Activated T-cell treated with anti-CD3 and anti-CD28 coated beads, Interleukin-2, amount 50 U/mL, for 72 hours (primary cell): ENCODE data around the gene SLC43A1. TPM values are rescaled to one million over a fixed set of nuclear protein-coding genes. Genes with fewer than 3 reads are reported as not detected.

ENCODE experiments used
- ATAC-seq, 2 donors: fragments of 150-1000 bp; cut with Tn5 transposase; replicated peaks in 1 of 2; 2 replicates each; pipeline ENCODE4 v1.10.0; 2021; ENCODE audit warnings: moderate library complexity in 2 of 2, mild to moderate bottlenecking in 1 of 2
- DNase-seq, 2 donors: peaks; one replicate each; pipeline ENCODE4 v3.0.0; 2021 to 2022; ENCODE audit warnings: mixed read lengths in 1 of 2
- H3K27ac Mint-ChIP-seq: one replicate; pipeline ENCODE4 v1.8.0; 2022; ENCODE audit warnings: mild to moderate bottlenecking, moderate library complexity, mixed read lengths
- H3K27me3 Mint-ChIP-seq: one replicate; pipeline ENCODE4 v1.8.0; 2022; ENCODE audit warnings: low read depth, mixed read lengths
- H3K36me3 Mint-ChIP-seq, 2 donors: one replicate each; pipeline ENCODE4 v1.8.0; 2022; ENCODE audit warnings: mixed read lengths in 2 of 2, mild to moderate bottlenecking in 1 of 2; ENCODE audit not compliant: insufficient read depth in 2 of 2
- H3K4me1 Mint-ChIP-seq: one replicate; pipeline ENCODE4 v1.8.0; 2022; ENCODE audit warnings: low read depth, mixed read lengths
- H3K4me3 Mint-ChIP-seq, 2 donors: one replicate each; pipeline ENCODE4 v1.8.0; 2022; ENCODE audit warnings: mild to moderate bottlenecking in 2 of 2, mixed read lengths in 2 of 2, moderate library complexity in 2 of 2
- H3K9me3 Mint-ChIP-seq, 2 donors: one replicate each; pipeline ENCODE4 v1.8.0; 2022; ENCODE audit warnings: mixed read lengths in 2 of 2
- total RNA-seq, 2 donors: library from RNA; stranded (reverse); gene quantifications; one replicate each; pipeline ENCODE4 v1.2.3, GENCODE V29; 2022

The SLC43A1 gene
- total RNA-seq, 2 donors from 2014 or later = 43.6 to 53.9 TPM

DNA sequence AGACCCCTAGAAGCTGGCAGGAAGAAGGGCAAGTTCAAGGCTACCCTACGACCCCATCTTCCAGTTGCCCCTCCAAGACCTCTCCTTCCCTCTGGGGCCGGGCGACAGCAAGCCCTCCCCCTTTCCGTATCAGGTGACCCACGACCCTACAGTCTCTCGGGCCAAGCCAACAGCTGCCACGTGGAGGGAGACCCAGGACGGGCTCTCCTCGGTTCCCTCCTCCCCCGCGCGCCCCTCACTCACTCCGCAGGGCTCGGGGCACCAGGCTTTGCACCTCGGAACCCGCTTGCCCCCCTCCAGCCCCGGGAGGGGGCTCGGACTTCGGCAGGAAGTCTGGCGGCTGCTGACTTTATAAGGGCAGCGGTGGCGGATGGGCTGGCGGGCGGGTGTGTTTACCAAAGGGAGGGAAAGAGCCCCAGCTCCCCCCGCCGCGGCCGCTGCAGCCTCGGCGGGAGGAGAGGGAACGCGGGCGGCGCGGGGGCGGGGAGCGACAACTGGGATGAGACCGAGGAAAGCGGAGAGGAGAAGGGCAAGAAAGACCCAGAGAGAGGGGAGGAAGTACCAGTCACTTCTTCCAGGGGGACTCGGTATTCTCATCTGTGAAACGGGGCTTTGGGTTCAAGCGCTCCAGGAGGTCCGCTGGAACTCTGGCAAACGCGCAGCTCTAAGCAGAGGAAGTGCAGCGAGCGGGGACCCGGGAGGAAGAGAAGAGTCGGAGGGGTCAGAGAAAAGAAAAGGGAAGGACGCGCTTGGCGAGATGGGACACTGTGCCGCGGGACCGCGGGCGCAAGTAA, 767 bp downstream of the SLC43A1 start:
- H3K4me3 Mint-ChIP-seq = peak overlapping the region; percentile 98 to 100
- H3K9me3 Mint-ChIP-seq = no peaks in the 10 kb centered on the region
- H3K27me3 Mint-ChIP-seq = no peaks in the 10 kb centered on the region
- peak overlapping the region; percentile 96 for H3K27ac Mint-ChIP-seq
- ATAC-seq (peak; percentile 65 to 67), DNase-seq (peak; percentile 65 to 70)
- H3K4me1 Mint-ChIP-seq = peaks cover 33% of the 10 kb centered on the region
- H3K36me3 Mint-ChIP-seq = peaks cover 2 to 6% of the 10 kb centered on the region in 2 donors

- no peaks in the 10 kb centered on the region for H3K9me3 Mint-ChIP-seq
- H3K4me1 Mint-ChIP-seq = peaks cover 33% of the 10 kb centered on the region
- peak; percentile 41 to 52 for ATAC-seq
- no peaks in the 10 kb centered on the region for H3K27me3 Mint-ChIP-seq
- DNase-seq = peak; percentile 35 to 40
- peak overlapping the region; percentile 98 to 100 for H3K4me3 Mint-ChIP-seq
- no peak overlapping the region for H3K27ac Mint-ChIP-seq
- peaks cover 3 to 6% of the 10 kb centered on the region in 2 donors for H3K36me3 Mint-ChIP-seq
Observed at GRCh38 chr11:57513911-57514537, 1.5 kb downstream of the SLC43A1 start.

DNA sequence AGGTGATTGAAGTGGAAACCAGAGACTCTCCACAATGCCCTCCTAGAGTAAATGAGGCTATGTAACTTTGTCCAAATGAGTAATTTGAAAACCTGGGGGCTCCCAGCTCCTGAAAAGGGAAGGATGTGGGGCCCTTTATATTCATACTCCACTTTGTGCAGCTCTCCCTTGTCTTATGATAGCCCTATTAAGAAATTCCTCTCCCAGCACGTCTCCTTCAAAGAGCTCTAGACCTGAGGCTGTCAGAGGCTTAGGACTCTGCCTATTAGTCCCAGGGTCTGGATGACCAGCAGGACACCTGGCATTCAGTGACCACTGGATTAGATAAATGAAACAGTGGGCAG, 2.1 kb downstream of the SLC43A1 start:
- no peaks in the 10 kb centered on the region for H3K9me3 Mint-ChIP-seq
- DNase-seq (no peak), ATAC-seq (no peak)
- no peaks in the 10 kb centered on the region for H3K27me3 Mint-ChIP-seq
- peaks cover 33% of the 10 kb centered on the region for H3K4me1 Mint-ChIP-seq
- no peak overlapping the region for H3K27ac Mint-ChIP-seq
- peaks cover 3 to 6% of the 10 kb centered on the region in 2 donors for H3K36me3 Mint-ChIP-seq
- H3K4me3 Mint-ChIP-seq = peak overlapping the region; percentile 98 to 100

GRCh38 chr11:57512646-57513451, 2.7 kb downstream of the SLC43A1 start:
- ATAC-seq (no peak), DNase-seq (no peak)
- Mint-ChIP-seq H3K36me3 (peaks cover 5 to 6% of the 10 kb centered on the region in 2 donors), H3K27me3 (no peaks in the 10 kb centered on the region), H3K4me3 (peak overlapping the region; percentile 98 to 100), H3K27ac (no peak overlapping the region), H3K4me1 (peaks cover 33% of the 10 kb centered on the region), H3K9me3 (no peaks in the 10 kb centered on the region)

DNA sequence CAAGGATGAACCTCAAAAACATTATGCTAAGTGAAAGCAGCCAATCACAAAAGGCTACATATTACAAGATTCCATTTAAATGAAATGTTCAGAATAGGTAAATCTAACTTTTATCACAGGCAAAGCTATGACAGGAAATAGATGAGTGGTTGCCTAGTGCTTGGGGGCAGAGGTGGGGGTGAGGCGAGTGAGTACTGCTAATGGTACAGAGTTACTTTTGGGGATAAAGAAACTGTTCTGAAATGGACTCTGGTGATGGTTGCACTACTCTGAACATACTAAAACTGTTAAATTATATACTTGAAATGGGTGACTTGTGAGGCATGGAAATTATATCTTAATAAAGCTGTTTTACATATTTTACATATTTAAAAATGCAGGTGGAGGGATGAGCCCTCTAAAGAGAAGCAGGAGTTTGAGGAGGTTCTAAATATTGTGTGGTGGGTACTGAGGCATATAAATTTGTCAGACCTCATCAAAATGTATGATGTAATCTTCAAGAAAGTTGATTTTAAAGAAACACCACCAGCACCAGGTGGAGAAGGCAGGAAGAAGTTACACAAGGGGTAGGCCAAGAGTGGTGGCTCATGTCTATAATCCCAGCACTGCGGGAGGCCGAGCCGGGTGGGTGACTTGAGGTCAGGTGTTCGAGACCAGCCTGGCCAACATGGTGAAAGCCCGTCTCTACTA, 3.6 kb downstream of the SLC43A1 start:
- H3K4me1 Mint-ChIP-seq = peaks cover 33% of the 10 kb centered on the region
- no peaks in the 10 kb centered on the region for H3K27me3 Mint-ChIP-seq
- DNase-seq = no peak
- peak overlapping the region; percentile 94 for H3K27ac Mint-ChIP-seq
- peaks cover 6% of the 10 kb centered on the region in 2 donors for H3K36me3 Mint-ChIP-seq
- H3K9me3 Mint-ChIP-seq = no peaks in the 10 kb centered on the region
- no peak for ATAC-seq
- peak overlapping the region; percentile 25 to 98 for H3K4me3 Mint-ChIP-seq

GRCh38 chr11:57508341-57509170, 6.9 kb downstream of the SLC43A1 start:
- Mint-ChIP-seq H3K36me3 (peaks cover 2 to 4% of the 10 kb centered on the region in 2 donors), H3K27me3 (no peaks in the 10 kb centered on the region), H3K27ac (no peak overlapping the region), H3K4me1 (peaks cover 22% of the 10 kb centered on the region), H3K4me3 (no peak overlapping the region), H3K9me3 (no peaks in the 10 kb centered on the region)
- ATAC-seq (no peak), DNase-seq (no peak)

- Mint-ChIP-seq H3K9me3 (no peaks in the 10 kb centered on the region), H3K4me3 (no peak overlapping the region), H3K36me3 (peaks cover 2 to 4% of the 10 kb centered on the region in 2 donors), H3K4me1 (peaks cover 2% of the 10 kb centered on the region), H3K27me3 (no peaks in the 10 kb centered on the region), H3K27ac (no peak overlapping the region)
- no peak for ATAC-seq
- DNase-seq = no peak
Observed at GRCh38 chr11:57506522-57506921, 9.0 kb downstream of the SLC43A1 start.

DNA sequence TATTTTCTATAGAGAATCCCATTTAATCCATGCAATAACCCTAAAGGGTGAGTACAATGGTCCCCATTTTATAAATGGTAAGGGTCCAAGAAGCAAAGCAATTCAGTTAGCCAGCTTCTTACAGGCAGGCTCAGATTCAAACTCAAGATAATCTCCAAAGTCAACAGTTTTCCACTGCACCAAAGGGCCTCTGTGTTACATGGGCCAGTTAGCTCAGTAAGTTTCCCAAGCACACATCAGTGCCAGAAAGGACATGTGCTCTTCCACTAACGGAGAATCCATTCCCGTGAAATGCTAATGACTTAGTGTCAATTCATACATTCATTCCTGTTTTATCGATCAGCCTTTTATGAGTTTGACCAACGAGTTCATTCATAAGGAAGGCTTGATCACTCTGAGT, 11.0 kb downstream of the SLC43A1 start:
- H3K4me1 Mint-ChIP-seq = no peaks in the 10 kb centered on the region
- no peak for DNase-seq
- ATAC-seq = no peak
- no peak overlapping the region for H3K27ac Mint-ChIP-seq
- H3K4me3 Mint-ChIP-seq = no peak overlapping the region
- no peaks in the 10 kb centered on the region for H3K9me3 Mint-ChIP-seq
- peaks cover 5 to 10% of the 10 kb centered on the region in 2 donors for H3K36me3 Mint-ChIP-seq
- no peaks in the 10 kb centered on the region for H3K27me3 Mint-ChIP-seq

DNA sequence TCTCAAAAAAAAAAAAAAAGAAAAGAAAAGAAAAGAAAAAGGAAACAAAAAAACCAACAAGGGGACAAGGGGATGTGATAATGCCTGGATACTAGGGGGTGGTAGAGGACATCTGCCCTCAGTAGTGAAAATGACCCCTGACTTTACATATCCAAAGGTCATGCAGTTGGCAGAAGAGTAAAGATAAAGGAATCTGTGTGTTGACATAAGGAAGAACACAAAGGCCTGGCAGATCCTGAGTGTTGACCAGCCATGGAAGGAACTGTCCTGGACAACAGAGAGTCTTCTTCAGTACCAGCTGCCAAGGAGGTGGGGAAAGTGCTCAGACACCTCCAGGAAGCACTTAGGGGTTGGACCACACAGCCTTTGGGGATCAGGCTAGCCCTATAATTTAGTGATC, 12.6 kb downstream of the SLC43A1 start:
- H3K27me3 Mint-ChIP-seq = no peaks in the 10 kb centered on the region
- DNase-seq (no peak), ATAC-seq (no peak)
- H3K4me3 Mint-ChIP-seq = no peak overlapping the region
- no peaks in the 10 kb centered on the region for H3K9me3 Mint-ChIP-seq
- H3K27ac Mint-ChIP-seq = no peak overlapping the region
- H3K4me1 Mint-ChIP-seq = no peaks in the 10 kb centered on the region
- peaks cover 5 to 7% of the 10 kb centered on the region in 2 donors for H3K36me3 Mint-ChIP-seq

DNA sequence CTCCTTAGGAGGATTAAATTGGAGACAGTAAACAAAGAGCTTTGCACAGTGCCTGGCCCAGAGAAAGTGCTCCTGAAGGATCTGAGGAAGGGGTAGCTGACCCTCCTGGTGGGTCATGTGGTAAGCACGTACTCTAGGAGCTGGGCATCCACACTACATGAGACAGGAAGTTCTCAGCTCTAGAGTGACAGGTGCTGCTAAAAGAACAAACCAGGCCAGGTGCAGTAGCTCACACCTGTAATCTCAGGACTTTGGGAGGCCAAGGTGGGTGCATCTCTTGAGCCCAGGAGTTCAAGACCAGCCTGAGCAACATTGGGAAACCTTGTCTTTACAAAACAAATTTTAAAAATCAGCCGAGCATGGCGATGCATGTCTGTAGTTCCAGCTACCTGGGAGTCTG, 13.1 kb downstream of the SLC43A1 start:
- no peaks in the 10 kb centered on the region for H3K27me3 Mint-ChIP-seq
- H3K4me3 Mint-ChIP-seq = no peak overlapping the region
- no peaks in the 10 kb centered on the region for H3K9me3 Mint-ChIP-seq
- H3K27ac Mint-ChIP-seq = no peak overlapping the region
- peaks cover 5 to 7% of the 10 kb centered on the region in 2 donors for H3K36me3 Mint-ChIP-seq
- ATAC-seq (no peak), DNase-seq (no peak)
- H3K4me1 Mint-ChIP-seq = no peaks in the 10 kb centered on the region

DNA sequence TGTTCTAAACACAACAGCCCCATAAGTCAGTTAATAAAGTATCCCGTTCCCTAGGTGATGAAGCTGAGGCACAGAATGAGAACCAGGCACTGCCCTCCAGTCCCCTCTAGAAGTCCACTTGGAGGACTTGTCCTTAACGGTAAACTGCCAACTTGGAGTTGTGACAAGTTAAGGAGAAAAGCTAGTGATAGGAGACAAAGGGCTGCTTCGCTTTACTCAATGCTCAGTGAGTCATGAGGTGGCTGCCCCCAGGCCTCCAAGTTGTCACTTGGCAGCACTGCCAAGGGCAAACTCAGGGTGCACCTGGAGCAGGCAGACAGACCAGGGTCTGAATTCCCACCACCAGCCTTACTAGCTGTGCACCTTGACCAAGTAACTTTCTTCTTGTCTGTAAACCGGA, 13.5 kb downstream of the SLC43A1 start:
- no peaks in the 10 kb centered on the region for H3K27me3 Mint-ChIP-seq
- DNase-seq (no peak), ATAC-seq (no peak)
- H3K36me3 Mint-ChIP-seq = peaks cover 5 to 9% of the 10 kb centered on the region in 2 donors
- H3K27ac Mint-ChIP-seq = no peak overlapping the region
- H3K9me3 Mint-ChIP-seq = no peaks in the 10 kb centered on the region
- no peaks in the 10 kb centered on the region for H3K4me1 Mint-ChIP-seq
- H3K4me3 Mint-ChIP-seq = no peak overlapping the region

GRCh38 chr11:57500926-57501325, 14.6 kb downstream of the SLC43A1 start:
- Mint-ChIP-seq H3K4me3 (no peak overlapping the region), H3K9me3 (no peaks in the 10 kb centered on the region), H3K4me1 (no peaks in the 10 kb centered on the region), H3K36me3 (peaks cover 5 to 9% of the 10 kb centered on the region in 2 donors), H3K27ac (no peak overlapping the region), H3K27me3 (no peaks in the 10 kb centered on the region)
- no peak for DNase-seq
- no peak for ATAC-seq
